GM23338 (cell line): ENCODE data around the gene APOB. TPM values are rescaled to one million over a fixed set of nuclear protein-coding genes. Genes with fewer than 3 reads are reported as not detected.

Source experiments
- ATAC-seq: fragments of 200-7000 bp; cut with Tn5 transposase; 3 replicates; pipeline ENCODE4 v1.9.1; 2020
- DNase-seq: peaks from one replicate; pipeline ENCODE4 v3.0.0-alpha.2; 2015; ENCODE audit warnings: low spot score
- H2AFZ ChIP-seq: fragments of 200-600 bp; sonication (generic); 2 replicates; pipeline ENCODE4 v1.8.0; 2016; ENCODE audit warnings: antibody characterized with exemption, mild to moderate bottlenecking, moderate library complexity
- H3F3A ChIP-seq: fragments of 200-600 bp; sonication (generic); replicated peaks from 2 replicates; pipeline ENCODE4 v1.8.0; 2017; ENCODE audit warnings: antibody characterized with exemption, mixed run types, low read depth
- H3K27ac ChIP-seq: fragments of 200-600 bp; sonication (generic); 2 replicates; pipeline ENCODE4 v1.6.1; 2016; ENCODE audit warnings: low read depth
- H3K27me3 ChIP-seq: fragments of 200-600 bp; sonication (generic); 2 replicates; pipeline ENCODE4 v1.8.0; 2016; ENCODE audit warnings: mild to moderate bottlenecking, mixed run types, moderate library complexity; ENCODE audit not compliant: insufficient read depth
- H3K36me3 ChIP-seq: fragments of 200-600 bp; sonication (generic); 2 replicates; pipeline ENCODE4 v1.8.0; 2016; ENCODE audit warnings: mild to moderate bottlenecking; ENCODE audit not compliant: insufficient read depth
- H3K4me1 ChIP-seq: fragments of 200-600 bp; sonication (generic); 2 replicates; pipeline ENCODE4 v1.8.0; 2016; ENCODE audit warnings: mild to moderate bottlenecking, moderate library complexity; ENCODE audit not compliant: insufficient read depth
- H3K4me2 ChIP-seq: fragments of 200-600 bp; sonication (generic); 2 replicates; pipeline ENCODE4 v1.7.1; 2017; ENCODE audit warnings: mixed run types
- H3K4me3 ChIP-seq: fragments of 200-600 bp; sonication (generic); 2 replicates; pipeline ENCODE4 v1.6.1; 2016; ENCODE audit warnings: mixed run types
- H3K79me2 ChIP-seq: fragments of 200-600 bp; sonication (generic); replicated peaks from 2 replicates; pipeline ENCODE4 v1.8.0; 2017; ENCODE audit warnings: mild to moderate bottlenecking; ENCODE audit not compliant: insufficient read depth
- H3K9me2 ChIP-seq: fragments of 200-600 bp; sonication (generic); 2 replicates; pipeline ENCODE4 v1.8.0; 2017; ENCODE audit not compliant: insufficient read depth
- H4K20me1 ChIP-seq: fragments of 200-600 bp; sonication (generic); replicated peaks from 2 replicates; pipeline ENCODE4 v1.8.0; 2017; ENCODE audit warnings: mild to moderate bottlenecking; ENCODE audit not compliant: insufficient read depth
- H3K27ac Mint-ChIP-seq: 2 replicates; pipeline ENCODE4 v1.8.0; 2020; ENCODE audit warnings: inconsistent platforms, mild to moderate bottlenecking, moderate library complexity, mixed read lengths
- H3K27me3 Mint-ChIP-seq: 3 replicates; pipeline ENCODE4 v1.8.0; 2022; ENCODE audit warnings: low read depth, mild to moderate bottlenecking, moderate library complexity, mixed read lengths, inconsistent platforms; ENCODE audit not compliant: insufficient read depth, poor library complexity
- H3K36me3 Mint-ChIP-seq: 3 replicates; pipeline ENCODE4 v1.8.0; 2021; ENCODE audit warnings: low read depth, mild to moderate bottlenecking, inconsistent platforms, moderate library complexity, mixed read lengths
- H3K4me1 Mint-ChIP-seq: 3 replicates; pipeline ENCODE4 v1.8.0; 2020; ENCODE audit warnings: mild to moderate bottlenecking, inconsistent platforms, mixed read lengths
- H3K4me3 Mint-ChIP-seq: 3 replicates; pipeline ENCODE4 v1.8.0; 2021; ENCODE audit warnings: moderate library complexity, mild to moderate bottlenecking, inconsistent platforms, mixed read lengths
- H3K9me3 Mint-ChIP-seq: 3 replicates; pipeline ENCODE4 v1.8.0; 2020; ENCODE audit warnings: moderate library complexity, mild to moderate bottlenecking, inconsistent platforms, mixed read lengths
- CTCF ChIP-seq, 2 experiments: fragments of 200-600 bp in 1 of 2; sonication (generic) in 1 of 2; conservative IDR thresholded peaks; 2 replicates each; pipeline versions ENCODE4 v1.5.1 to v1.6.1; 2016 to 2017; ENCODE audit warnings: antibody characterized with exemption in 2 of 2, low read depth in 2 of 2, mild to moderate bottlenecking in 2 of 2, moderate library complexity in 1 of 2
- ETS1 ChIP-seq: IDR thresholded peaks from 2 replicates; pipeline ENCODE4 v1.6.1; 2016; ENCODE audit warnings: antibody characterized with exemption
- EZH2phosphoT487 ChIP-seq: fragments of 200-600 bp; sonication (generic); IDR thresholded peaks from one replicate; pipeline ENCODE4 v1.8.1; 2018; ENCODE audit warnings: antibody characterized with exemption; ENCODE audit not compliant: unreplicated experiment
- NANOG ChIP-seq: IDR thresholded peaks from 2 replicates; pipeline ENCODE4 v1.6.1; 2016; ENCODE audit warnings: antibody characterized with exemption, borderline replicate concordance
- ZNF114 ChIP-seq: fragments of 250-450 bp; sonication (Bioruptor Pico); IDR thresholded peaks from 2 replicates; pipeline ENCODE4 v1.5.0; 2020; ENCODE audit warnings: mild to moderate bottlenecking, moderate library complexity
- polyA plus RNA-seq: library from polyadenylated mRNA; unstranded; fragments of >200 nt; fragmentation: Nextera tagmentation; extraction: Ambion mirVana; gene quantifications from 2 replicates; pipeline ENCODE4 v1.2.1, GENCODE V29; 2016
- total RNA-seq: library from RNA; depleted of rRNA; stranded (reverse); fragments of >200 nt; shearing (Covaris generic); gene quantifications from 2 replicates; pipeline ENCODE4 v1.2.3, GENCODE V29; 2014
- TF ChIP-seq, protein P1 (sequence below): fragments of 250-450 bp; sonication (Bioruptor Pico); IDR thresholded peaks from 2 replicates; pipeline ENCODE4 v1.5.0; 2020; ENCODE audit warnings: mild to moderate bottlenecking, moderate library complexity

The APOB gene
- total and polyA plus RNA-seq, 2 experiments from 2014 or later, result 0.08 to 0.56 TPM

- no peak for ATAC-seq
- no peaks in the 10 kb centered on the region for H3F3A ChIP-seq
- no peaks in the 10 kb centered on the region for H3K36me3 ChIP-seq
- H2AFZ ChIP-seq, result no peak overlapping the region
- no peaks in the 10 kb centered on the region for H3K27me3 ChIP-seq
- Mint-ChIP-seq H3K27ac (no peak overlapping the region), H3K27me3 (no peaks in the 10 kb centered on the region), H3K4me3 (no peak overlapping the region), H3K9me3 (no peaks in the 10 kb centered on the region; the same call in 2 of the 3 replicates), H3K36me3 (no peaks in the 10 kb centered on the region), H3K4me1 (no peaks in the 10 kb centered on the region)
- H3K79me2 ChIP-seq, result no peaks in the 10 kb centered on the region
- no peaks in the 10 kb centered on the region for H3K4me1 ChIP-seq
- DNase-seq, result no peak
- 0 out of 2 replicates have a peak, but pooled peaks cover 4% of the 10 kb centered on the region for H3K9me2 ChIP-seq
- TF ChIP-seq ZNF114 (CRISPR knock-in tag) (no peak), NANOG (no peak), CTCF (conservative IDR thresholded peaks at IDR 0.05; ENCODE audit: low read depth in 2 of 2) (no peak), EZH2phosphoT487 (no peak), ETS1 (no peak)
- TF ChIP-seq, protein P1, sequence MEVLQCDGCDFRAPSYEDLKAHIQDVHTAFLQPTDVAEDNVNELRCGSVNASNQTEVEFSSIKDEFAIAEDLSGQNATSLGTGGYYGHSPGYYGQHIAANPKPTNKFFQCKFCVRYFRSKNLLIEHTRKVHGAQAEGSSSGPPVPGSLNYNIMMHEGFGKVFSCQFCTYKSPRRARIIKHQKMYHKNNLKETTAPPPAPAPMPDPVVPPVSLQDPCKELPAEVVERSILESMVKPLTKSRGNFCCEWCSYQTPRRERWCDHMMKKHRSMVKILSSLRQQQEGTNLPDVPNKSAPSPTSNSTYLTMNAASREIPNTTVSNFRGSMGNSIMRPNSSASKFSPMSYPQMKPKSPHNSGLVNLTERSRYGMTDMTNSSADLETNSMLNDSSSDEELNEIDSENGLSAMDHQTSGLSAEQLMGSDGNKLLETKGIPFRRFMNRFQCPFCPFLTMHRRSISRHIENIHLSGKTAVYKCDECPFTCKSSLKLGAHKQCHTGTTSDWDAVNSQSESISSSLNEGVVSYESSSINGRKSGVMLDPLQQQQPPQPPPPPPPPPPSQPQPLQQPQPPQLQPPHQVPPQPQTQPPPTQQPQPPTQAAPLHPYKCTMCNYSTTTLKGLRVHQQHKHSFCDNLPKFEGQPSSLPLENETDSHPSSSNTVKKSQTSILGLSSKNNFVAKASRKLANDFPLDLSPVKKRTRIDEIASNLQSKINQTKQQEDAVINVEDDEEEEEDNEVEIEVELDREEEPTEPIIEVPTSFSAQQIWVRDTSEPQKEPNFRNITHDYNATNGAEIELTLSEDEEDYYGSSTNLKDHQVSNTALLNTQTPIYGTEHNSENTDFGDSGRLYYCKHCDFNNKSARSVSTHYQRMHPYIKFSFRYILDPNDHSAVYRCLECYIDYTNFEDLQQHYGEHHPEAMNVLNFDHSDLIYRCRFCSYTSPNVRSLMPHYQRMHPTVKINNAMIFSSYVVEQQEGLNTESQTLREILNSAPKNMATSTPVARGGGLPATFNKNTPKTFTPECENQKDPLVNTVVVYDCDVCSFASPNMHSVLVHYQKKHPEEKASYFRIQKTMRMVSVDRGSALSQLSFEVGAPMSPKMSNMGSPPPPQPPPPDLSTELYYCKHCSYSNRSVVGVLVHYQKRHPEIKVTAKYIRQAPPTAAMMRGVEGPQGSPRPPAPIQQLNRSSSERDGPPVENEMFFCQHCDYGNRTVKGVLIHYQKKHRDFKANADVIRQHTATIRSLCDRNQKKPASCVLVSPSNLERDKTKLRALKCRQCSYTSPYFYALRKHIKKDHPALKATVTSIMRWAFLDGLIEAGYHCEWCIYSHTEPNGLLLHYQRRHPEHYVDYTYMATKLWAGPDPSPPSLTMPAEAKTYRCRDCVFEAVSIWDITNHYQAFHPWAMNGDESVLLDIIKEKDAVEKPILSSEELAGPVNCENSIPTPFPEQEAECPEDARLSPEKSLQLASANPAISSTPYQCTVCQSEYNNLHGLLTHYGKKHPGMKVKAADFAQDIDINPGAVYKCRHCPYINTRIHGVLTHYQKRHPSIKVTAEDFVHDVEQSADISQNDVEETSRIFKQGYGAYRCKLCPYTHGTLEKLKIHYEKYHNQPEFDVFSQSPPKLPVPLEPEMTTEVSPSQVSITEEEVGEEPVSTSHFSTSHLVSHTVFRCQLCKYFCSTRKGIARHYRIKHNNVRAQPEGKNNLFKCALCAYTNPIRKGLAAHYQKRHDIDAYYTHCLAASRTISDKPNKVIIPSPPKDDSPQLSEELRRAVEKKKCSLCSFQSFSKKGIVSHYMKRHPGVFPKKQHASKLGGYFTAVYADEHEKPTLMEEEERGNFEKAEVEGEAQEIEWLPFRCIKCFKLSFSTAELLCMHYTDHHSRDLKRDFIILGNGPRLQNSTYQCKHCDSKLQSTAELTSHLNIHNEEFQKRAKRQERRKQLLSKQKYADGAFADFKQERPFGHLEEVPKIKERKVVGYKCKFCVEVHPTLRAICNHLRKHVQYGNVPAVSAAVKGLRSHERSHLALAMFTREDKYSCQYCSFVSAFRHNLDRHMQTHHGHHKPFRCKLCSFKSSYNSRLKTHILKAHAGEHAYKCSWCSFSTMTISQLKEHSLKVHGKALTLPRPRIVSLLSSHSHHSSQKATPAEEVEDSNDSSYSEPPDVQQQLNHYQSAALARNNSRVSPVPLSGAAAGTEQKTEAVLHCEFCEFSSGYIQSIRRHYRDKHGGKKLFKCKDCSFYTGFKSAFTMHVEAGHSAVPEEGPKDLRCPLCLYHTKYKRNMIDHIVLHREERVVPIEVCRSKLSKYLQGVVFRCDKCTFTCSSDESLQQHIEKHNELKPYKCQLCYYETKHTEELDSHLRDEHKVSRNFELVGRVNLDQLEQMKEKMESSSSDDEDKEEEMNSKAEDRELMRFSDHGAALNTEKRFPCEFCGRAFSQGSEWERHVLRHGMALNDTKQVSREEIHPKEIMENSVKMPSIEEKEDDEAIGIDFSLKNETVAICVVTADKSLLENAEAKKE (CRISPR knock-in tag), result no peak
- H3K27ac ChIP-seq, result no peak overlapping the region
- no peaks in the 10 kb centered on the region for H4K20me1 ChIP-seq
- H3K4me2 ChIP-seq, result no peak overlapping the region
- no peak overlapping the region for H3K4me3 ChIP-seq
Measured at GRCh38 chr2:20977520-20978180, 66.2 kb downstream of the APOB start.
